ENCODE results near the gene RPTOR. TPM values are rescaled to one million over a fixed set of nuclear protein-coding genes. Genes with fewer than 3 reads are reported as not detected.

Gene RPTOR
- total RNA-seq, 1 donor: 29.8 TPM

DNA sequence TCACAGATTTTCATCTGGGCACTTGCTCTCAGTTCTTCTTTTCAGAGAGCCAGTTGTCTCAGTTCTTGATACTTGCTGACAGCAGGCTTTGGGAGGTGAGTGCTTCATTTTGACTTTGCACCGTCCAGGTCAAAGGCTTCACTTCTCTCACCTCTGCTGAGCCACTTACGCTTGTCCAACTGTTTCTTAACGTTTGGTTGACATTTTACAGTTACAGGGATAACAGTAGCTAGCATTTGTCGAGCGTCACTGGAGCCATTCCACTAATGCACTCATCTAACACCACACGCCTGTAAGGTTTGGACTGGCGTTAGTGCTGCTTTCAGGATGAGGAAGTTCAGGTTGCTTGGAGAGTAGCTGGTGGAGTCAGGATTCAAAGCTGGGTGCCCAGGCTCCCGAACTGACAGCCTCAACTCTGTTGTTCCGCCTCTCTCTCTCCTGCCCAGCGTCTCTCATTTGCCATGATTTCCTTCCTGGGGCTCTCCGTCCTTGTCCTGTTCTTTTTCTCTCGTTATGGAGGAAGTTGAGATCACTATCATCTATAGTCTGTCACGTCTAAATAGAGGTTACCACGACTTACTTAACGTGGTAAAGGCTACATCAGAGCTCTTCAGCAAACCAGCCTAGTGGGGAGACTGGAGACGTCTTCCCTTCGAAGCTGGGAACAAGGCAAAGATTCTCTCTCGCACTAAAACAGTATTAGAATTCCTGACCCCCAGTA is 220.8 kb downstream of the RPTOR start:
- Histone ChIP-seq H3K9me3 (ENCODE audit: low read depth, low read length) (no peaks in the 10 kb centered on the region), H3K4me3 (ENCODE audit: low read length) (no peak overlapping the region), H3K4me1 (ENCODE audit: insufficient read depth, low read length) (peaks cover 34% of the 10 kb centered on the region), H3K27me3 (ENCODE audit: insufficient read depth, low read length) (no peaks in the 10 kb centered on the region)

DNA sequence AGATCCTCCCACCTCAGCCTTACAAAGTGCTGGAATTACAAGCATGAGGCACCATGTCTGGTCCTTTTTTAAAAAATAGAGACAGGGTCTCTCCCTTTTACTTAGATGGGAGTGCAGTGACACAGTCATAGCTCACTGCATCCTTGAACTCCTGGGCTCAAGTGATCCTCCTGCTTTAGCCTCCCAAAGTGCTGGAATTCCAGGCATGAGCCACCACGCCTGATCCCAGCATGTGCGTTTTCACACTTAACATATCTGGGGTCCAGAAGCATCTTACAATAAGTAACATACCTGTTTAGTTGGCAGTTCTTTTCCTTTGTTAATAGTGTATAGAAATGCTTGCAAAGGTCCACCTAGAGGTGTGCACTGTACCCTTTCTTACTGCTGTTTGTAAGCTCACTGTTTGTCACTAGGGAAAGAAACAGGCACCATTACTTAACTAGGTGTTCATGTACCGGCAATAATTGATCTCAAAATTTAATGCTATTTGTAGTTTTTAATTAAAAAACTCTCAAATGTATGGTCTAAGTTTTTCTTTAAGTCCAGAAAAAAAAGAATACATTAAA is 221.7 kb downstream of the RPTOR start:
- Histone ChIP-seq H3K9me3 (ENCODE audit: low read depth, low read length) (no peaks in the 10 kb centered on the region), H3K27me3 (ENCODE audit: insufficient read depth, low read length) (no peaks in the 10 kb centered on the region), H3K4me3 (ENCODE audit: low read length) (no peak overlapping the region), H3K4me1 (ENCODE audit: insufficient read depth, low read length) (peaks cover 29% of the 10 kb centered on the region)

DNA sequence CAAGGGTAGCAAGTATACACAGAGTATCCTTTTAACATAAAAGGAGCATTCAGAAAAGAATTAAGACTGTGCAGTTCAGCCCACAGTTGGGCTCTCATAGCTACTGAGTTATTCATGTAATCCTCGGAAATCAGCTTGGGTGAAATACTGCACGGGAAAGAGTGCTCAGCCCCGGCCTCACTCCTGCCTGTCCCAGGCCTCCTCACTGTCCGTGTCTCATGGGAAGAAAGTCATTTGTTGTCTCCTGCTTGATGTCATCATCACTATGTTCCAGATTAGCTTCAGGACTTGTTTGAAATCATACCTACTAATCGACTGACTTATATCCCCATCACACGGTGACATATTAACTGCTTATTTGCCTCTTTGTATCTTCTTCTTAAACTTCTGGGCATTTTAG is 223.8 kb downstream of the RPTOR start:
- no peaks in the 10 kb centered on the region for H3K27me3 ChIP-seq (ENCODE audit: insufficient read depth, low read length)
- no peak overlapping the region for H3K4me3 ChIP-seq (ENCODE audit: low read length)
- H3K9me3 ChIP-seq (ENCODE audit: low read depth, low read length): no peaks in the 10 kb centered on the region
- peaks cover 24% of the 10 kb centered on the region for H3K4me1 ChIP-seq (ENCODE audit: insufficient read depth, low read length)

DNA sequence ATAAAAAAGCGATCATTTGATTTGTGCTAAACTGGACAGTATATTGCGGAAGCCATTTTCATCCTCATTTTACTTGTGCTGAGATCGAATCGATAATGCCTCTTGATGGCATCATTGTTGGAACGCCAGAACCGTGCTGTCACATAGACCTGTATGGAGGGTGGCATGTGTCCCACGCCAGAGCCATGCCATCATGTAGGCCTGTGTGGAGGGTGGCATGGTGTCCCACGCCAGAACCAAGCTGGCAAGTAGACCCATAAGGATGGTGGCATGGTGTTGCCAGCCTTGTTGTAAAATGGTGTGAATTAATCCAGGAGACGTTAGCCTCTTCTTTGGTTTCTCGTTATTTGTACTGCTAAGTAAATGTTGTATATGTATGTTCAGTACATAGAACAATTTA is 224.3 kb downstream of the RPTOR start:
- Histone ChIP-seq H3K4me1 (ENCODE audit: insufficient read depth, low read length) (peaks cover 30% of the 10 kb centered on the region), H3K4me3 (ENCODE audit: low read length) (no peak overlapping the region), H3K9me3 (ENCODE audit: low read depth, low read length) (no peaks in the 10 kb centered on the region)

DNA sequence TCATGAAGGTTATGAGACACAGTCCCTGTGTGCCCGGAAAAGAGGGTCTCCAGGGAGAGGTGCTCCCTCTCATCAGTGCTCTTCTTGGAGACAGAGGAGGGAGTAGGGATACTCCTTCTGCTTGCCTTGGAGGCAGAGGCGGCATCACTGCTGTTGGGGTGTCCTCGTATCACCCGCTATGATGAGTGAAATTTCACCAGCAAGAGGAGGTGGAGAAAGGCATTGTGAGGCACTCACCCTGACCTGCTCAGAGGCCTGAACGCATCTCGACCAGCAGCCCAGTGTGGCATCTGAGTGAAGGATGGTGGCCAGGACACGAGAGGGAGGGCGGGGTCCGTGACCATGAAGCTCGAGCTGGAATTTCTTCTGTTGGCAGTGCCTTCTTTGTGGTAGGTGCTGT is 224.9 kb downstream of the RPTOR start:
- Histone ChIP-seq H3K4me1 (ENCODE audit: insufficient read depth, low read length) (peaks cover 36% of the 10 kb centered on the region), H3K27me3 (ENCODE audit: insufficient read depth, low read length) (no peaks in the 10 kb centered on the region), H3K9me3 (ENCODE audit: low read depth, low read length) (no peaks in the 10 kb centered on the region), H3K4me3 (ENCODE audit: low read length) (no peak overlapping the region)

More for the DNA sequence above, 224.3 kb downstream of the RPTOR start:
- H3K27me3 ChIP-seq (ENCODE audit: insufficient read depth, low read length): no peaks in the 10 kb centered on the region

DNA sequence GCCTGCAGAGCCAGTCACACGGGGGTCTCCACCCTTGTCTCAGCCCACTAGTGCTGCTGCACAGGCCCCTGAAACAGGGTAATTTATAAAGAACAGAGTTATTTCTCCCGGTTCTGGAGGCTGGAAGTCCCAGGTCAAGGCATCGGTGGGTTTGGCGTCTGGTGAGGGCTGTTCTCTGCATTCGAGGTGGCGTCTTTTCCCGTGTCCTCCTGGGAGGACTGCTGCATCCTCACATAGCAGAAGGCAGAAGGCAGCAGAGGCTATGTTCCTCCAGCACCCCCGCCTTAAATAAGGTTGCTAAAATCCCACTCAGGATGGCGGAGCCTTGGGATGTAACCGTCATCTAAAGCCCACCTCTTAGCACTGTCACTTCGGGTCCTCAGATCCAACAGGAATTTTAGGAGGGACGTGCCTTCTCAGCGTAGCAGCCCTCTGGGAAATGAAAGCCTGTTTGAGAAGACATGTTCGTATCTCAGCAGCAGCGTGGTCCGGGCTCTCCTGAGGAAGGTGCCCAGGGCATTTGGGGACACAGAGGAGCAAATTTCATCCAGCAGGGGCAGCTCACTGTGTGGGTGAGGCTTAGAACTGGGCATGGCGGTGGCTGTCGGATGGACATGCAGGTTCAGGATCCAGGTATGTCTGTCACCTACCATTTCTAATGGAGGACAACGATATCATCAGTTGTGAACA is 225.4 kb downstream of the RPTOR start:
- Histone ChIP-seq H3K4me1 (ENCODE audit: insufficient read depth, low read length) (peaks cover 36% of the 10 kb centered on the region), H3K4me3 (ENCODE audit: low read length) (no peak overlapping the region), H3K27me3 (ENCODE audit: insufficient read depth, low read length) (no peaks in the 10 kb centered on the region), H3K9me3 (ENCODE audit: low read depth, low read length) (no peaks in the 10 kb centered on the region)

DNA sequence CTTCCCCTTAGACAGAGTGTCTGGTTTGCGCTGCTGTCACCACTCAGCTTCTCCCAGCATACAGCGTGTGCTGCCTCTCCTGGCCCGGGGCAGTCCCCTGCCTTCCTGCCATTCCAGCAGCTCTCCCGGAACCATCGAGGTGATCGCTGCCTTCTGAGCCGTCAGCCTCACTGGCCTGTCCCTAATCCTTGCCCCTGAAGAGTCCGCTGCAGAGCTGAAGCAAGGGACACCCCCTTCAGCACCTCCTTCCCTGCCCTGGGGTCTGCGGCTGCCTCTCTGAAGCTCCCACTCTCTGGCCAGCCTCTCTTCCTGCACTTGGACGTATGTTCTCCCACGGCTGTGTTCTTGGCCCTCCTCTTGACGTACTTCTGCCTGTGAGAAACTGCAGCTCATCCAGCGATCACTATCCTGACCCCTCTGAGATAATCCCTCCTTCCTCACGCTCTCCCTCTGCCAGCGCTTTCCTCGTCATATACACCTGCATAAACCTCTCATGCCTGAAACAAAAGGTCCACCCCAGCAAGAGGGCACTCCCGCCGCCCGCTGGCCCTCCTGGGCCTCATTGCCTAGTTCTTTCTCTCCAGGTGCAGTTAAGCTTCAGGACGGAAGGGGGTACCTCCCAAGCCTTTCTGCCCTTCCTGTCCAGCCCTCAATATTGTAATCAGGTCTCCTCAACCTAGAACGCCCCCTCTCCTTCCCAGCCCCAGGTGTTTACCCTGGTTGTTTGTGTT is 226.4 kb downstream of the RPTOR start:
- Histone ChIP-seq H3K27me3 (ENCODE audit: insufficient read depth, low read length) (no peaks in the 10 kb centered on the region), H3K4me3 (ENCODE audit: low read length) (no peak overlapping the region), H3K4me1 (ENCODE audit: insufficient read depth, low read length) (peaks cover 31% of the 10 kb centered on the region), H3K9me3 (ENCODE audit: low read depth, low read length) (no peaks in the 10 kb centered on the region)

DNA sequence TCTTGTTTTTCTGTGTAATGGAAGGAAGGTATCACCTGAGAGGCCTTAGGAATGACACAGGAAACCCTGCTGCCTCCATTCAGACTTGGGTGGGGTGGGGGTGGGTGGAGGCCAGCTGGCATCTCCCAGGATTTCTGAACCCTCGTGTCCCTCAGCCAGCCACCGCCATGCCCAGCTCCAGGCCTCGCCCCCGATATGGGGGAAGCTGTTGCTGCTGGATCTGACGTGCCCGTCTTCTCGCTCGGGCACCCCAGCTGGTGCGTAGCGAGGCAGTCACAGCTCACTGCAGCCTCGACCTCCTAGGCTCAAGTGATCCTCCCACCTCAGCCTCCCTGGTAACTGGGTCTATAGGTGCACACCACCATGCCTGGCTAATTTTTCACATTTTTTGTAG is 227.0 kb downstream of the RPTOR start:
- Histone ChIP-seq H3K4me1 (ENCODE audit: insufficient read depth, low read length) (peaks cover 27% of the 10 kb centered on the region), H3K4me3 (ENCODE audit: low read length) (no peak overlapping the region), H3K9me3 (ENCODE audit: low read depth, low read length) (no peaks in the 10 kb centered on the region), H3K27me3 (ENCODE audit: insufficient read depth, low read length) (no peaks in the 10 kb centered on the region)

DNA sequence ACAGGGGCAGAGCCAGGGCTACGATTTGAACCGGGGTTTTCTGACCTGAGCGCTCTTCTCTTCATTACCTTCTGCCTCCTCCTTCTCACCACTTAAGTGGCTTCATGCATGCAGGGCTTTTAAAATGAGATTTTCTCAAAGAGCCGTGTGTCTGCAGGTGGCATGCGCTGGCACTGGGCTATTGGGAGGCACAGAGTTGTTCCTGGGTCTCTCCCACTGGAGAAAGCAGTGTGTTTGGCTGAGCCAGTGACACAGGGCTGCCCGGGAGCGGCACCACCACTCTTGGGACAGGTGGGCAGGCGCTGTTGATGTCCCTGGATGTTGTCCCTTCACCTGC is 228.2 kb downstream of the RPTOR start:
- H3K4me1 ChIP-seq (ENCODE audit: insufficient read depth, low read length): peaks cover 27% of the 10 kb centered on the region
- no peaks in the 10 kb centered on the region for H3K27me3 ChIP-seq (ENCODE audit: insufficient read depth, low read length)
- H3K9me3 ChIP-seq (ENCODE audit: low read depth, low read length): no peaks in the 10 kb centered on the region
- H3K4me3 ChIP-seq (ENCODE audit: low read length): no peak overlapping the region

DNA sequence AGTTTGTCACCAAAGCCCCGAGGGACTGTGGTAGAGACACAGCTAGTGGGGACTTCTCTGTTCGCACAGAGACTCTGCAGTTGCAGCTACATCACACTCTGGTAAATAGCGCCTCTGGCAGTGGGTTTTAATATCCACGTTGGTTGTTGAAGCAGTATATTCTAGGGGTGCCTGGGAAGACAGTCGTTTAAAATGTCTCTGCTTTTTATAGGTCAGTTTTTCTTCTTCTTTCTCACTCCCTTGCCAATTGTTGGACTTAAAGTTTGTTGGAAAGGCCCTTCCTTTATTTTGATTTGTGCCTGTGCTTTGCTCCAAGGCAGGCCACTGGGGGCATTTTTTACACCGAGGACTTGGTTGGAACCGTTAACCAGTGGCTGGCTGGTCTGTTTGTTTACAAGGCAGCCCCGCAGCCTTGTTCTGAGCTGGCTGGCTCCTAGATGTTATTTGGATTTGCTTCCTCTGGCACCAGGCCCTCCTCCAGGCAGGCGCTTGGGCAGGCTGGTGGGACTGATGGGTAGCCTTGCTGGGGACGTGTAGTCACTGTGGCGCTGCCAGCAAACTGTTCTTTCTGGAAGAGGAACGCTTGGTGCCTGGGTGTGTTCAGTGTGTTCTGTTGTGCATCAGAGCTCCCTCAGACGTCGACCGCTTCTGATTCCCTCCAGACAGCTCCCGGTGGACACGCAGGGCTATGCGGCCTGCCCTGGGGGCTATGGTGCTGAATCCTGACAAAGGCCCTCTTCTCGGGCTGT is 228.8 kb downstream of the RPTOR start:
- Histone ChIP-seq H3K4me1 (ENCODE audit: insufficient read depth, low read length) (peaks cover 27% of the 10 kb centered on the region), H3K9me3 (ENCODE audit: low read depth, low read length) (no peaks in the 10 kb centered on the region), H3K27me3 (ENCODE audit: insufficient read depth, low read length) (no peaks in the 10 kb centered on the region), H3K4me3 (ENCODE audit: low read length) (no peak overlapping the region)

DNA sequence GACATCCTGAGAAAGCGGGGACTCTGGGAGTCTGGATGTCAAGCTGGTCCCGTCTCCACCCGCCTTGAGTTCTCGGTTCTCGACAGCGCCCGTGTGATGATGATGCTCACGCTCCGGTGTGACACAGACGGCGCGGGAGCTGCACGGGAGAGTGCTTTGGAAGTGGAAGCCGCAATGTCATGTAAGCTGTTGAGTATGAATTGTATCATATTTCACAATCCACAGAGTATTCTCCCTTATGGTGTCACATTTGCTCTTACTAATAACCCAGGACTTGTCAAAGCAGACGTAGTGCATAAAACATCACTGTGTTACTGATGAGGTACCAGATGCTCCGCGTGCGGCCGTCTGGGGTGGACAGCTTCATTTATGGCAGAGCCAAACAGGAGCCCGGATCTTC is 229.5 kb downstream of the RPTOR start:
- Histone ChIP-seq H3K4me3 (ENCODE audit: low read length) (no peak overlapping the region), H3K4me1 (ENCODE audit: insufficient read depth, low read length) (peaks cover 27% of the 10 kb centered on the region), H3K9me3 (ENCODE audit: low read depth, low read length) (no peaks in the 10 kb centered on the region), H3K27me3 (ENCODE audit: insufficient read depth, low read length) (no peaks in the 10 kb centered on the region)

DNA sequence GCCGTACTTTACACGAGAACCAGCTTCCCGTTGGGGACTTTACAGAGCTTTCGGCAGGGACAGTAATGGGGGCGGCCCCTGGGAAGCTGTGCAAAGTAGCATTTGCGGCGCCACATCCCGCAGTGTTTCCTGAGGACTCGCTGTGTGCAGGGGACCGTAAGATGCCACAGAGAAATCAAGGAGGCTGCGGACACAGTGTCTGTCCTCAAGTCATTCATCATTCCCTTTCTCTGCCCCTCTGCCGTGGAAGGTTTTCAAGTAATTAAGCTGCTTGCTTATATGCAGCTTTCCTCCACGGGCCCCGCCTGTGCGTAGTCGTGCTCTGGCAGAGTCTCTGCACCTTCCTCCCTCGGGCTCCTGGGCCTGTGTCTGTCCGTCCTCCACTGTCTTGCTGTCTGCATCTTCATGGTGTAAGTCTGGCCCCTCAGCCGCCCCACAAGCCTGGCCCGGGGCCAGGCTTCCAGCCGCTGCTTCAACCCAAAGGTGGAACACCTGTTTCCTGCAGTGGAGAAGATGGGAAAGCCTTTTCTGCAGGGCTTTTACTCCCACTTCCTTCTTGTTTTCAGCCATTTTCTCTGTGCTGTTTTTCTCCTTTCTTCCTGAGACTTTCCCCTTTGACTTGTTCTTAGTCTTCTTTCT is 230.1 kb downstream of the RPTOR start:
- H3K27me3 ChIP-seq (ENCODE audit: insufficient read depth, low read length): no peaks in the 10 kb centered on the region
- H3K4me1 ChIP-seq (ENCODE audit: insufficient read depth, low read length): peaks cover 30% of the 10 kb centered on the region
- no peak overlapping the region for H3K4me3 ChIP-seq (ENCODE audit: low read length)
- no peaks in the 10 kb centered on the region for H3K9me3 ChIP-seq (ENCODE audit: low read depth, low read length)

DNA sequence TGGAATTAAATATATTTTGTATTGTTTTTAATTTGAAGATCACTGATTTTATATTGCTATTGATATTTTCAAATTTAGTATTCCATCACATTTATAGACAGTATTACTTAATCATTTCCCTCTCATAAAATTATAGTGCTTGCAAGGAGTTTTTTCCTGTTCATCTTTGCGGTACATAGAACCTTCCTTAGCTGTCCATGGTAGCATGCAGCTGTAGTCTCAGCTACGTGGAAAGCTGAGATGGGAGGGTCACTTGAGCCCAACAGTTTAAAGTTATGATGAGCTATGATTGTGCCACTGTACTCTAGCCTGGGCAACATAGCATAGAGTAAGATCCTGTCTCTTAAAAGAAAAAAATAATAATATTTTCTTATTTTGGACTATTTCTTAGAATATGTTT is 231.2 kb downstream of the RPTOR start:
- H3K4me3 ChIP-seq (ENCODE audit: low read length): no peak overlapping the region

DNA sequence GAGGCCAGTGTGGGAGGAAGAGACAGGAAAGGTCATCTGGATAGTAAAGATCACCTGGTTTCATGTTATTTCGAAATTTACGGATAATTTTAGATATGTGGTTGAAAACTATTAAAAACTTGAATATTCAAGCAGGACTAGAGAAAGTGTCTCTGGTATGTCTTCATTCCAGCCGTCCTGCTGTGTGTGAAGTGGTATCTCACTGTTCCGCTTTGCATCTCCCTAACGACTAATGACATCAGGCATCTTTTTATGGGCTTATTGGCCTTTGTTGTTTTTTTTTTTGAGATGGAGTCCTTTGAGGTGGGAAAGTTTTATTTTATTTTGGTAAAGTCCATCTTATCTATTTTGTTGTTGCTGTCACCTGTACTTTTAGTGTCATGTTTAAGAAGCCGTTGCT is 232.6 kb downstream of the RPTOR start:
- H3K4me1 ChIP-seq (ENCODE audit: insufficient read depth, low read length): peaks cover 55% of the 10 kb centered on the region
- H3K9me3 ChIP-seq (ENCODE audit: low read depth, low read length): no peaks in the 10 kb centered on the region
- H3K27me3 ChIP-seq (ENCODE audit: insufficient read depth, low read length): no peaks in the 10 kb centered on the region
- H3K4me3 ChIP-seq (ENCODE audit: low read length): no peak overlapping the region

More for the DNA sequence above, 231.2 kb downstream of the RPTOR start:
- H3K4me1 ChIP-seq (ENCODE audit: insufficient read depth, low read length): peaks cover 41% of the 10 kb centered on the region
- H3K9me3 ChIP-seq (ENCODE audit: low read depth, low read length): no peaks in the 10 kb centered on the region
- H3K27me3 ChIP-seq (ENCODE audit: insufficient read depth, low read length): no peaks in the 10 kb centered on the region
